HepG2 (cell line): ENCODE measurements around the gene UBE3A. TPM values are rescaled to one million over a fixed set of nuclear protein-coding genes. Genes with fewer than 3 reads are reported as not detected.
A peak's percentile ranks its signal among the peaks of the same experiment; 100 is the strongest.

Experiments
- CBX1 ChIP-seq: IDR thresholded peaks from one replicate; pipeline ENCODE4 v1.6.1; 2016; ENCODE audit warnings: antibody characterized with exemption, low read depth
- CCDC6 ChIP-seq: sonication (generic); formaldehyde crosslinking; IDR thresholded peaks from 2 replicates; pipeline ENCODE4 v1.8.1; 2022; ENCODE audit warnings: mild to moderate bottlenecking, missing genetic modification reagents, moderate library complexity
- CREM ChIP-seq, 2 experiments: sonication (generic) in 1 of 2; formaldehyde crosslinking in 1 of 2; IDR thresholded peaks; 2 replicates each; pipeline versions ENCODE4 v1.4.0 to v1.6.1; 2016 to 2020; ENCODE audit warnings: antibody characterized with exemption in 1 of 2, mild to moderate bottlenecking in 1 of 2, missing genetic modification reagents in 1 of 2
- FOXM1 ChIP-seq: sonication (generic); formaldehyde crosslinking; IDR thresholded peaks from 2 replicates; pipeline ENCODE4 v1.5.0; 2020; ENCODE audit warnings: missing genetic modification reagents
- HES4 ChIP-seq: sonication (generic); formaldehyde crosslinking; IDR thresholded peaks from 2 replicates; pipeline ENCODE4 v1.9.0; 2021; ENCODE audit warnings: mild to moderate bottlenecking, missing genetic modification reagents, borderline replicate concordance
- HOXA5 ChIP-seq: sonication (generic); formaldehyde crosslinking; IDR thresholded peaks from 2 replicates; pipeline ENCODE4 v1.4.0; 2020; ENCODE audit warnings: missing genetic modification reagents
- HOXA7 ChIP-seq: sonication (generic); formaldehyde crosslinking; IDR thresholded peaks from 2 replicates; pipeline ENCODE4 v1.8.1; 2022; ENCODE audit warnings: mild to moderate bottlenecking, missing genetic modification reagents, moderate library complexity
- RARA ChIP-seq: IDR thresholded peaks from 2 replicates; pipeline ENCODE4 v1.6.1; 2016; ENCODE audit warnings: missing genetic modification reagents, missing compliant biosample characterization
- TCF7L2 ChIP-seq: IDR thresholded peaks from 2 replicates; pipeline ENCODE4 v1.6.1; 2011; ENCODE audit warnings: mild to moderate bottlenecking, low read depth, low read length, moderate library complexity
- ZNF570 ChIP-seq: sonication (generic); formaldehyde crosslinking; IDR thresholded peaks from 2 replicates; pipeline ENCODE4 v1.4.0; 2020; ENCODE audit warnings: mild to moderate bottlenecking, missing genetic modification reagents, borderline replicate concordance
- ZNF709 ChIP-seq: sonication (generic); formaldehyde crosslinking; IDR thresholded peaks from 2 replicates; pipeline ENCODE4 v1.5.0; 2020; ENCODE audit warnings: mild to moderate bottlenecking, missing genetic modification reagents
- ZNF737 ChIP-seq: sonication (generic); formaldehyde crosslinking; IDR thresholded peaks from 2 replicates; pipeline ENCODE4 v1.5.0; 2020; ENCODE audit warnings: missing genetic modification reagents, mild to moderate bottlenecking, borderline replicate concordance
- polyA plus RNA-seq, 8 experiments: library from polyadenylated mRNA; depleted of rRNA in 3 of 8; stranded (reverse) in 7 of 8; unstranded in 1 of 8; fragments of >200 nt; fragmentation: Illumina TruSeq in 4 of 8; extraction: Trizol in 4 of 8; gene quantifications; 2 replicates each; pipeline versions ENCODE4 v1.2.1 to v1.2.3, GENCODE V29; 2011 to 2016; ENCODE audit warnings: low read depth in 4 of 8, missing spikeins in 1 of 8, mixed read lengths in 1 of 8; ENCODE audit not compliant: insufficient read depth in 1 of 8
- total RNA-seq, 5 experiments: library from RNA; depleted of rRNA; stranded (reverse); fragments of >200 nt; fragmentation: Illumina TruSeq; extraction: Trizol; gene quantifications; 2 replicates each; pipeline ENCODE4 v1.2.3, GENCODE V29; 2016; ENCODE audit warnings: low read depth in 1 of 5
- TF ChIP-seq, protein P1 (sequence below): sonication (generic); formaldehyde crosslinking; IDR thresholded peaks from 2 replicates; pipeline ENCODE4 v1.5.1; 2020; ENCODE audit warnings: missing genetic modification reagents, mild to moderate bottlenecking, borderline replicate concordance
- TF ChIP-seq, protein P2 (sequence below): sonication (generic); formaldehyde crosslinking; IDR thresholded peaks from 2 replicates; pipeline ENCODE4 v1.5.0; 2020; ENCODE audit warnings: mild to moderate bottlenecking, missing genetic modification reagents
- TF ChIP-seq, protein P3 (sequence below): sonication (generic); formaldehyde crosslinking; conservative IDR thresholded peaks from 2 replicates; pipeline ENCODE4 v1.8.1; 2023; ENCODE audit warnings: missing genetic modification reagents
- TF ChIP-seq, protein P4 (sequence below): sonication (generic); formaldehyde crosslinking; IDR thresholded peaks from 2 replicates; pipeline ENCODE4 v1.4.0; 2020; ENCODE audit warnings: missing genetic modification reagents
- TF ChIP-seq, protein P5 (sequence below): sonication (generic); formaldehyde crosslinking; IDR thresholded peaks from 2 replicates; pipeline ENCODE4 v1.5.0; 2020; ENCODE audit warnings: mild to moderate bottlenecking, missing genetic modification reagents, borderline replicate concordance
- TF ChIP-seq, protein P6 (sequence below): sonication (generic); formaldehyde crosslinking; IDR thresholded peaks from 2 replicates; pipeline ENCODE4 v1.5.1; 2020; ENCODE audit warnings: mild to moderate bottlenecking, moderate library complexity, missing genetic modification reagents

Gene UBE3A
- total and polyA plus RNA-seq, 2 of the 13 experiments (the other 11 are each of a cell fraction or from before 2014, with no cell fraction given) = 17.3 to 80.5 TPM

DNA sequence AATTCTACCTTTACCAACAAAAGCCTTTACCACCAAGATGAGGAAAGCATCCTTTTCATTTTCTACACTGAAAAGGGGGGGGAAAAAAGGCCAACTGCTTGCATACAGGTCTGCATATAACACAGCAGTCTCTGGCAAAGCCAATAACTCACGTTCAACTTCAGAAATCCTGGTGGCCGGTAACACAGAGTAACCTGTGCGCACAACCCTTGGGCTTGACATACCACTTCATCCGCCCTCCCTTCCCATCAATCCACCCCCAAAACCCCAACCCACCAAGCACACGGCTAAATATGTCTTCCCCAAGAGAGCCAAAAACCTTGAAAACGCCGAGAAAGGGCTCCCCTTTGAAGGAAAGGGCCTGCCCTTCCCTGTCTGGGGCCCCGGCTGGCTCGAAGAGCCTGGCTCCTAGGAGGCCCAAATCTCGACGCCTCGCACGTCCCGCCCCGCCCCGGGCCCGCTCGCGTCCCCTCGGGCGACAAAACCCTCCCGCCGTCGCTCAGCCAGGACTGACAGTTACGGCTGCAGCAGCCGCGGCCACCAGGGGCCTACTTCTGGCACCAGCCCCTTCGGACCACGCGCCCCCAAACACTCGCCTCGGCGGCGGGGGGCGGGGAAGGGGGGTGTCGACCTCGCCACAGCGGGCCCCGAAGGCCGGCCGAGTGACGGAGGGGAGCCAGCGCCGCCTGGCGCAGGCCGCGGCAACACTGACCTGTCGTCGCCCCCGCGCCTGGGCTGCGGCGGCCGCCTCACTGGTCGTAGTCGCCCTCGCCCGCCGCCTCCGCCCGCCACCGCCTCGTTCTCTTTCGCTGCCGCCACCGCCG is 835 bp downstream of the UBE3A start (continued):
- TF ChIP-seq ZNF709 (CRISPR knock-in tag) = 0 out of 2 replicates have a peak, but pooled peaks have one; percentile 57
- TF ChIP-seq HOXA5 (CRISPR knock-in tag) = no peak
- TF ChIP-seq ZNF737 = no peak
- TF ChIP-seq CBX1 = no peak
- TF ChIP-seq HES4 (CRISPR knock-in tag) = no peak; the same call in 1 of the 2 replicates
- no peak for TF ChIP-seq ZNF570 (CRISPR knock-in tag)
- TF ChIP-seq CREM (IDR thresholded peaks at IDR 0.05) = no peak
- TF ChIP-seq CREM (CRISPR knock-in tag; IDR thresholded peaks at IDR 0.05) = no peak
- TF ChIP-seq, protein P1, sequence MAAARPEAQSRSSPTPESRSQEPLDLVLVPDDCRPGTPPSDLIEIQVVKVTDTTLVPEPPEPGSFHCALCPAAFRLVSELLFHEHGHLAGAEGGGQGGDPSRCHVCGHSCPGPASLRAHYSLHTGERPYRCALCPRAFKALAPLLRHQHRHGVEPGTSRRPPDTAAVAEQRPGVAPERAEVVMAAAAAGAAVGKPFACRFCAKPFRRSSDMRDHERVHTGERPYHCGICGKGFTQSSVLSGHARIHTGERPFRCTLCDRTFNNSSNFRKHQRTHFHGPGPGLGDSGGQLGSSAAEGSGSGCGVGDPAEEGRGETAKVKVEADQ (CRISPR knock-in tag) = 0 out of 2 replicates have a peak, but pooled peaks have one; percentile 35
- no peak for TF ChIP-seq FOXM1 (CRISPR knock-in tag)
- TF ChIP-seq, protein P2, sequence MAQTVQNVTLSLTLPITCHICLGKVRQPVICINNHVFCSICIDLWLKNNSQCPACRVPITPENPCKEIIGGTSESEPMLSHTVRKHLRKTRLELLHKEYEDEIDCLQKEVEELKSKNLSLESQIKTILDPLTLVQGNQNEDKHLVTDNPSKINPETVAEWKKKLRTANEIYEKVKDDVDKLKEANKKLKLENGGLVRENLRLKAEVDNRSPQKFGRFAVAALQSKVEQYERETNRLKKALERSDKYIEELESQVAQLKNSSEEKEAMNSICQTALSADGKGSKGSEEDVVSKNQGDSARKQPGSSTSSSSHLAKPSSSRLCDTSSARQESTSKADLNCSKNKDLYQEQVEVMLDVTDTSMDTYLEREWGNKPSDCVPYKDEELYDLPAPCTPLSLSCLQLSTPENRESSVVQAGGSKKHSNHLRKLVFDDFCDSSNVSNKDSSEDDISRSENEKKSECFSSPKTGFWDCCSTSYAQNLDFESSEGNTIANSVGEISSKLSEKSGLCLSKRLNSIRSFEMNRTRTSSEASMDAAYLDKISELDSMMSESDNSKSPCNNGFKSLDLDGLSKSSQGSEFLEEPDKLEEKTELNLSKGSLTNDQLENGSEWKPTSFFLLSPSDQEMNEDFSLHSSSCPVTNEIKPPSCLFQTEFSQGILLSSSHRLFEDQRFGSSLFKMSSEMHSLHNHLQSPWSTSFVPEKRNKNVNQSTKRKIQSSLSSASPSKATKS = no peak
- no peak for TF ChIP-seq CCDC6 (CRISPR knock-in tag)
- TF ChIP-seq, protein P3, sequence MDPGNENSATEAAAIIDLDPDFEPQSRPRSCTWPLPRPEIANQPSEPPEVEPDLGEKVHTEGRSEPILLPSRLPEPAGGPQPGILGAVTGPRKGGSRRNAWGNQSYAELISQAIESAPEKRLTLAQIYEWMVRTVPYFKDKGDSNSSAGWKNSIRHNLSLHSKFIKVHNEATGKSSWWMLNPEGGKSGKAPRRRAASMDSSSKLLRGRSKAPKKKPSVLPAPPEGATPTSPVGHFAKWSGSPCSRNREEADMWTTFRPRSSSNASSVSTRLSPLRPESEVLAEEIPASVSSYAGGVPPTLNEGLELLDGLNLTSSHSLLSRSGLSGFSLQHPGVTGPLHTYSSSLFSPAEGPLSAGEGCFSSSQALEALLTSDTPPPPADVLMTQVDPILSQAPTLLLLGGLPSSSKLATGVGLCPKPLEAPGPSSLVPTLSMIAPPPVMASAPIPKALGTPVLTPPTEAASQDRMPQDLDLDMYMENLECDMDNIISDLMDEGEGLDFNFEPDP (CRISPR knock-in tag) = 0 out of 2 replicates have a peak, but pooled peaks have one; percentile 12
- TF ChIP-seq RARA (CRISPR knock-in tag) = peak; percentile 19
- TF ChIP-seq TCF7L2 = no peak
- TF ChIP-seq, protein P4, sequence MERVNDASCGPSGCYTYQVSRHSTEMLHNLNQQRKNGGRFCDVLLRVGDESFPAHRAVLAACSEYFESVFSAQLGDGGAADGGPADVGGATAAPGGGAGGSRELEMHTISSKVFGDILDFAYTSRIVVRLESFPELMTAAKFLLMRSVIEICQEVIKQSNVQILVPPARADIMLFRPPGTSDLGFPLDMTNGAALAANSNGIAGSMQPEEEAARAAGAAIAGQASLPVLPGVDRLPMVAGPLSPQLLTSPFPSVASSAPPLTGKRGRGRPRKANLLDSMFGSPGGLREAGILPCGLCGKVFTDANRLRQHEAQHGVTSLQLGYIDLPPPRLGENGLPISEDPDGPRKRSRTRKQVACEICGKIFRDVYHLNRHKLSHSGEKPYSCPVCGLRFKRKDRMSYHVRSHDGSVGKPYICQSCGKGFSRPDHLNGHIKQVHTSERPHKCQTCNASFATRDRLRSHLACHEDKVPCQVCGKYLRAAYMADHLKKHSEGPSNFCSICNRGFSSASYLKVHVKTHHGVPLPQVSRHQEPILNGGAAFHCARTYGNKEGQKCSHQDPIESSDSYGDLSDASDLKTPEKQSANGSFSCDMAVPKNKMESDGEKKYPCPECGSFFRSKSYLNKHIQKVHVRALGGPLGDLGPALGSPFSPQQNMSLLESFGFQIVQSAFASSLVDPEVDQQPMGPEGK (CRISPR knock-in tag) = peak; percentile 82
- TF ChIP-seq, protein P5, sequence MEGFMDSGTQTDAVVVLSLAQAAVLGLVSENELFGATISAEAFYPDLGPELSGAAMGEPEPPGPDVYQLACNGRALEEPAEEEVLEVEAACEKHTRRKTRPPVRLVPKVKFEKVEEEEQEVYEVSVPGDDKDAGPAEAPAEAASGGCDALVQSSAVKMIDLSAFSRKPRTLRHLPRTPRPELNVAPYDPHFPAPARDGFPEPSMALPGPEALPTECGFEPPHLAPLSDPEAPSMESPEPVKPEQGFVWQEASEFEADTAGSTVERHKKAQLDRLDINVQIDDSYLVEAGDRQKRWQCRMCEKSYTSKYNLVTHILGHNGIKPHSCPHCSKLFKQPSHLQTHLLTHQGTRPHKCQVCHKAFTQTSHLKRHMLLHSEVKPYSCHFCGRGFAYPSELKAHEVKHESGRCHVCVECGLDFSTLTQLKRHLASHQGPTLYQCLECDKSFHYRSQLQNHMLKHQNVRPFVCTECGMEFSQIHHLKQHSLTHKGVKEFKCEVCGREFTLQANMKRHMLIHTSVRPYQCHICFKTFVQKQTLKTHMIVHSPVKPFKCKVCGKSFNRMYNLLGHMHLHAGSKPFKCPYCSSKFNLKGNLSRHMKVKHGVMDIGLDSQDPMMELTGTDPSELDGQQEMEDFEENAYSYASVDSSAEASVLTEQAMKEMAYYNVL = no peak
- TF ChIP-seq HOXA7 = no peak
- TF ChIP-seq, protein P6, sequence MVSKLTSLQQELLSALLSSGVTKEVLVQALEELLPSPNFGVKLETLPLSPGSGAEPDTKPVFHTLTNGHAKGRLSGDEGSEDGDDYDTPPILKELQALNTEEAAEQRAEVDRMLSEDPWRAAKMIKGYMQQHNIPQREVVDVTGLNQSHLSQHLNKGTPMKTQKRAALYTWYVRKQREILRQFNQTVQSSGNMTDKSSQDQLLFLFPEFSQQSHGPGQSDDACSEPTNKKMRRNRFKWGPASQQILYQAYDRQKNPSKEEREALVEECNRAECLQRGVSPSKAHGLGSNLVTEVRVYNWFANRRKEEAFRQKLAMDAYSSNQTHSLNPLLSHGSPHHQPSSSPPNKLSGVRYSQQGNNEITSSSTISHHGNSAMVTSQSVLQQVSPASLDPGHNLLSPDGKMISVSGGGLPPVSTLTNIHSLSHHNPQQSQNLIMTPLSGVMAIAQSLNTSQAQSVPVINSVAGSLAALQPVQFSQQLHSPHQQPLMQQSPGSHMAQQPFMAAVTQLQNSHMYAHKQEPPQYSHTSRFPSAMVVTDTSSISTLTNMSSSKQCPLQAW (CRISPR knock-in tag) = peak; percentile 59; the same call in 1 of the 2 replicates
